B cell (primary cell): Measurements from ENCODE around the gene NDUFB6. TPM values are rescaled to one million over a fixed set of nuclear protein-coding genes. Genes with fewer than 3 reads are reported as not detected.

ENCODE experiments used
- ATAC-seq: fragments of 200-7000 bp; cut with Tn5 transposase; one replicate; pipeline ENCODE4 v1.10.0; 2021; ENCODE audit warnings: low read depth, mild to moderate bottlenecking, moderate number of reproducible peaks, moderate library complexity
- CTCF ChIA-PET: fragments of 350-600 bp; sonication (Branson Sonifier 250); formaldehyde crosslinking; loops from one replicate; lab custom pipeline; 2021; ENCODE audit warnings: antibody characterized with exemption, inconsistent platforms; lab: Charles Lee
- POLR2A ChIA-PET: fragments of 350-600 bp; sonication (Branson Sonifier 250); formaldehyde crosslinking; loops from one replicate; lab custom pipeline; 2021; ENCODE audit warnings: antibody characterized with exemption; lab: Charles Lee
- DNase-seq: peaks from one replicate; pipeline ENCODE4 v3.0.0; 2013
- H2AFZ ChIP-seq: 2 replicates; pipeline ENCODE4 v1.6.1; 2012; ENCODE audit warnings: mild to moderate bottlenecking, low read depth, low read length; ENCODE audit not compliant: insufficient read depth, poor library complexity, severe bottlenecking
- H3K27ac ChIP-seq, 2 donors: 1 replicate in 1 of 2; 2 replicates in 1 of 2; pipeline ENCODE4 v1.5.1; 2012 to 2013; ENCODE audit warnings: low read length in 2 of 2, mild to moderate bottlenecking in 2 of 2, moderate library complexity in 1 of 2
- H3K27me3 ChIP-seq, 4 experiments: fragments of 200-600 bp in 1 of 4; sonication (generic) in 1 of 4; replicated peaks in 1 of 4; 1 replicate in 2 of 4; 2 replicates in 2 of 4; pipeline versions ENCODE4 v1.6.1 to v1.7.0; 2013 to 2016; ENCODE audit warnings: low read length in 3 of 4, mild to moderate bottlenecking in 2 of 4, mixed read lengths in 1 of 4, moderate library complexity in 1 of 4; ENCODE audit not compliant: insufficient read depth in 4 of 4, control insufficient read depth in 3 of 4; ENCODE audit errors: control extremely low read depth in 1 of 4
- H3K36me3 ChIP-seq, 2 experiments: replicated peaks in 1 of 2; 1 replicate in 1 of 2; 2 replicates in 1 of 2; pipeline versions ENCODE4 v1.6.1 to v1.7.1; 2013; ENCODE audit warnings: low read length in 1 of 2; ENCODE audit not compliant: insufficient read depth in 2 of 2, control insufficient read depth in 1 of 2; ENCODE audit errors: control extremely low read depth in 1 of 2, extremely low read depth in 1 of 2
- H3K4me1 ChIP-seq, 2 donors: fragments of 200-600 bp in 1 of 2; sonication (generic) in 1 of 2; 1 replicate in 1 of 2; 2 replicates in 1 of 2; pipeline versions ENCODE4 v1.5.1 to v1.6.1; 2013 to 2017; ENCODE audit warnings: low read length in 2 of 2; ENCODE audit not compliant: control insufficient read depth in 2 of 2, insufficient read depth in 2 of 2
- H3K4me2 ChIP-seq: replicated peaks from 2 replicates; pipeline ENCODE3; 2012; ENCODE audit warnings: mild to moderate bottlenecking, low read depth, low read length; ENCODE audit not compliant: poor library complexity, severe bottlenecking
- H3K4me3 ChIP-seq, 5 experiments: fragments of 200-600 bp in 1 of 5; sonication (generic) in 1 of 5; 1 replicate in 3 of 5; 2 replicates in 2 of 5; pipeline versions ENCODE4 v1.5.1 to v1.7.0; 2011 to 2016; ENCODE audit warnings: low read length in 4 of 5, mild to moderate bottlenecking in 4 of 5, low read depth in 2 of 5, control low read depth in 1 of 5, moderate library complexity in 1 of 5; ENCODE audit not compliant: insufficient read depth in 1 of 5; ENCODE audit errors: control extremely low read depth in 1 of 5, extremely low read depth in 1 of 5
- H3K79me2 ChIP-seq: fragments of 200-600 bp; sonication (generic); one replicate; pipeline ENCODE4 v1.6.0; 2016; ENCODE audit warnings: low read length; ENCODE audit not compliant: control insufficient read depth, insufficient read depth
- H3K9ac ChIP-seq: fragments of 200-600 bp; sonication (generic); 2 replicates; pipeline ENCODE4 v1.6.1; 2017; ENCODE audit warnings: mild to moderate bottlenecking, low read length, moderate library complexity
- H3K9me3 ChIP-seq, 3 donors: one replicate each; pipeline versions ENCODE4 v1.6.1 to v1.7.1; 2013; ENCODE audit warnings: low read length in 2 of 3; ENCODE audit not compliant: control insufficient read depth in 2 of 3, insufficient read depth in 1 of 3; ENCODE audit errors: control extremely low read depth in 1 of 3
- H4K20me1 ChIP-seq: 2 replicates; pipeline ENCODE4 v1.6.0; 2012; ENCODE audit warnings: mild to moderate bottlenecking, low read length; ENCODE audit not compliant: insufficient read depth, control insufficient read depth, poor library complexity, severe bottlenecking
- H3K27ac Mint-ChIP-seq: one replicate; pipeline ENCODE4 v1.8.0; 2021; ENCODE audit warnings: mixed read lengths
- H3K27me3 Mint-ChIP-seq: one replicate; pipeline ENCODE4 v1.8.0; 2021; ENCODE audit warnings: mixed read lengths
- H3K4me1 Mint-ChIP-seq: one replicate; pipeline ENCODE4 v1.8.0; 2021; ENCODE audit warnings: mixed read lengths
- H3K4me3 Mint-ChIP-seq: one replicate; pipeline ENCODE4 v1.8.0; 2021; ENCODE audit warnings: mixed read lengths
- H3K9me3 Mint-ChIP-seq: one replicate; pipeline ENCODE4 v1.8.0; 2022; ENCODE audit warnings: mixed read lengths; ENCODE audit not compliant: insufficient read depth
- EZH2 ChIP-seq: IDR thresholded peaks from 2 replicates; pipeline ENCODE4 v1.6.1; 2012; ENCODE audit warnings: borderline replicate concordance, low read depth, mild to moderate bottlenecking, moderate library complexity, low read length; ENCODE audit not compliant: insufficient read depth, poor library complexity, severe bottlenecking
- WGBS: methylation state at CpG from one replicate; pipeline ENCODE4 v1.1.5; 2013; ENCODE audit warnings: missing lambda C conversion rate; ENCODE audit not compliant: insufficient coverage; 5-methylcytosine and 5-hydroxymethylcytosine counted together
- intact Hi-C: fragments of 100-400 bp; cut with micrococcal nuclease; formaldehyde crosslinking; loops from one replicate; pipeline ENCODE4 v1.10.0; 2022
- polyA minus RNA-seq: library from RNA; depleted of rRNA, polyadenylated mRNA; stranded (reverse); fragments of >200 nt; gene quantifications from 2 replicates; pipeline ENCODE4 v1.2.3, GENCODE V29; 2012
- polyA plus RNA-seq: library from polyadenylated mRNA; depleted of rRNA; stranded (reverse); fragments of >200 nt; gene quantifications from 2 replicates; pipeline ENCODE4 v1.2.3, GENCODE V29; 2012
- total RNA-seq, 2 donors: library from RNA; stranded (reverse); fragments of 120-200 nt in 1 of 2; gene quantifications; 1 replicate in 1 of 2; 2 replicates in 1 of 2; pipeline versions ENCODE4 v1.2.3 to v1.2.4, GENCODE V29; 2013 to 2022
- TF ChIP-seq, protein P1 (sequence below): fragments of 200-600 bp; IDR thresholded peaks from one replicate; pipeline ENCODE4 v1.8.0; 2022; ENCODE audit warnings: antibody characterized with exemption, mild to moderate bottlenecking

The NDUFB6 gene
- total RNA-seq (11.1 and 13.6 TPM in 2 replicates), polyA plus RNA-seq (7.4 and 14.8 TPM in 2 replicates), polyA minus RNA-seq (5.0 and 13.6 TPM in 2 replicates)
- 21.5 TPM for total RNA-seq (2013)

GRCh38 chr9:32572900-32573523 lies at the start of gene NDUFB6:
TSS of gene NDUFB6 (minus strand) at chr9:32573159. CDS start at chr9:32573060, 99 bp downstream.
- H4K20me1 ChIP-seq: no peaks in the 10 kb centered on the region
- Mint-ChIP-seq H3K27me3 (peaks cover 6% of the 10 kb centered on the region), H3K9me3 (no peaks in the 10 kb centered on the region), H3K27ac (peak within 1 kb of the TSS; percentile 98), H3K4me1 (peaks cover 25% of the 10 kb centered on the region), H3K4me3 (peak within 1 kb of the TSS; percentile 100)
- ATAC-seq: peak; percentile 82
- H3K4me2 ChIP-seq: peak within 1 kb of the TSS; percentile 88
- peak; percentile 96 for DNase-seq
- H3K27me3 ChIP-seq: no peaks in the 10 kb centered on the region
- intact Hi-C loops: loop anchor here (1.0 to 5.0 kb wide), 6 partner anchors 21 to 452 kb away; partner anchors contain the start of genes ACO1, APTX, DNAJA1 and RIGI
- peak within 1 kb of the TSS; percentile 85 for H2AFZ ChIP-seq
- H3K4me3 ChIP-seq: peak within 1 kb of the TSS; percentile 87 to 98 (median 94)
- ChIA-PET POLR2A (interaction anchor here (0.7 to 2.5 kb wide), 4 partner anchors 21 to 714 kb away, joined by 5 to 10 read pairs (median 6); partner anchors contain the start of genes RIGI, SMIM27 and TOPORS), CTCF (interaction anchor here (0.7 to 4.0 kb wide), 12 partner anchors 9 to 428 kb away, joined by 3 to 128 read pairs (median 6); partner anchors contain the start of genes ACO1, APTX, RIGI and SMIM27)
- H3K27ac ChIP-seq: peak within 1 kb of the TSS; percentile 82 to 83
- H3K4me1 ChIP-seq: peaks cover 15 to 17% of the 10 kb centered on the region in 2 donors
- no peaks in the 10 kb centered on the region for H3K9me3 ChIP-seq
- peaks cover 0 to 2% of the 10 kb centered on the region in 2 experiments for H3K36me3 ChIP-seq
- peaks cover 41% of the 10 kb centered on the region for H3K79me2 ChIP-seq
- peak within 1 kb of the TSS; percentile 87 for H3K9ac ChIP-seq
- WGBS: under 1% methylated on average over 32 of the region's 36 CpGs
- TF ChIP-seq, protein P1, sequence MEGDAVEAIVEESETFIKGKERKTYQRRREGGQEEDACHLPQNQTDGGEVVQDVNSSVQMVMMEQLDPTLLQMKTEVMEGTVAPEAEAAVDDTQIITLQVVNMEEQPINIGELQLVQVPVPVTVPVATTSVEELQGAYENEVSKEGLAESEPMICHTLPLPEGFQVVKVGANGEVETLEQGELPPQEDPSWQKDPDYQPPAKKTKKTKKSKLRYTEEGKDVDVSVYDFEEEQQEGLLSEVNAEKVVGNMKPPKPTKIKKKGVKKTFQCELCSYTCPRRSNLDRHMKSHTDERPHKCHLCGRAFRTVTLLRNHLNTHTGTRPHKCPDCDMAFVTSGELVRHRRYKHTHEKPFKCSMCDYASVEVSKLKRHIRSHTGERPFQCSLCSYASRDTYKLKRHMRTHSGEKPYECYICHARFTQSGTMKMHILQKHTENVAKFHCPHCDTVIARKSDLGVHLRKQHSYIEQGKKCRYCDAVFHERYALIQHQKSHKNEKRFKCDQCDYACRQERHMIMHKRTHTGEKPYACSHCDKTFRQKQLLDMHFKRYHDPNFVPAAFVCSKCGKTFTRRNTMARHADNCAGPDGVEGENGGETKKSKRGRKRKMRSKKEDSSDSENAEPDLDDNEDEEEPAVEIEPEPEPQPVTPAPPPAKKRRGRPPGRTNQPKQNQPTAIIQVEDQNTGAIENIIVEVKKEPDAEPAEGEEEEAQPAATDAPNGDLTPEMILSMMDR: no peak
- no peak for TF ChIP-seq EZH2

DNA sequence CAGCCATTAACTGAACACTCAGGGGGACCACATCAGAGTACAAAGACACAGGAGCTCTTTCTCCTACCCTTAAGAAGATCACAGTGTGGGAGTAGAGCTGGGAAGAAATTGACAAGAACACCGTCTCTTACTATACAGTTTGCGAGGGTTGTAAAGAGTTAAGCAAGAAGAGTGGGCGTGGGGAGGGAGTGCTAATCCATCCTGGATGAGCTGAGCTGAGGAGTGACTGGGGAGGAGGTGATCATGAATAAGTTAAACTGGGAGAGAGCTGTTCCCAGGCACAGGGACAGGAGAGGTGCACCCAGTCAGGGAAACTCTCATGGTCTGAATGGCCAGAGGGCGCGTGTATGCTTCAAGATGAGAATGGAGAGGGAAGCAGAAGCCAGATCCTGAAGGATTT lies 45.3 kb upstream of the NDUFB6 start:
- ChIA-PET POLR2A (no interaction called here), CTCF (no interaction called here)
- 63% methylated on average over 4 of the region's 5 CpGs for WGBS
- Histone ChIP-seq H3K27me3 (peaks cover 0 to 15% (median 3%) of the 10 kb centered on the region in 4 experiments), H3K9ac (no peak overlapping the region), H3K4me3 (no peak overlapping the region), H3K27ac (no peak overlapping the region), H4K20me1 (no peaks in the 10 kb centered on the region), H3K4me1 (no peaks in the 10 kb centered on the region), H3K9me3 (no peaks in the 10 kb centered on the region), H3K4me2 (no peak overlapping the region), H2AFZ (no peak overlapping the region), H3K79me2 (no peaks in the 10 kb centered on the region), H3K36me3 (no peaks in the 10 kb centered on the region)
- Mint-ChIP-seq H3K4me3 (no peak overlapping the region), H3K4me1 (no peaks in the 10 kb centered on the region), H3K27me3 (peaks cover 28% of the 10 kb centered on the region), H3K27ac (no peak overlapping the region), H3K9me3 (no peaks in the 10 kb centered on the region)
- intact Hi-C loops: no loop called here
- no peak for DNase-seq
- ATAC-seq: no peak
- TF ChIP-seq EZH2: no peak
- TF ChIP-seq, protein P1: no peak
